ENCODE data around the gene CDH22.

DNA sequence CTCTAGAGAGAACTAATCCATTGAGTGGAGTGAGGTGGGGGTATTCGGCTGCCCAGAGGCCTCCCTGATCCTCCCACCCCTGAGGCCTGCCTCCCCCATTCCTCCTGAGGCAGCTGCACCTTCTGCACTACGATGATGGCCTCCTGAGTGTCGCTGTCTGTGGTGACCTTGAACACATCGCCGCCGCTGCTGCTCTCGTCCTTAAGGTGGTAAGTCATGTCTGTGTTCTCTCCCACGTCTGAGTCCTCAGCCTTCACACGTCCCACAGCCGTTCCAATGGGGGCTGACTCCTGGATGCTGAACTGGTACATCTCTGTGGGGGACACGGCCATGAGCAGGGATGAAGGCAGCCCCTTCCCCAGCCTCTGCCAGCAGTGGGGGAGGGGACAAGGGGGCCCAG, 95.4 kb downstream of the CDH22 start:
- TF ChIP-seq EZH2 (IDR thresholded peaks at IDR 0.05) (no peak), EZH2phosphoT487 (IDR thresholded peaks at IDR 0.05) (no peak)
- TF ChIP-seq, protein P1, sequence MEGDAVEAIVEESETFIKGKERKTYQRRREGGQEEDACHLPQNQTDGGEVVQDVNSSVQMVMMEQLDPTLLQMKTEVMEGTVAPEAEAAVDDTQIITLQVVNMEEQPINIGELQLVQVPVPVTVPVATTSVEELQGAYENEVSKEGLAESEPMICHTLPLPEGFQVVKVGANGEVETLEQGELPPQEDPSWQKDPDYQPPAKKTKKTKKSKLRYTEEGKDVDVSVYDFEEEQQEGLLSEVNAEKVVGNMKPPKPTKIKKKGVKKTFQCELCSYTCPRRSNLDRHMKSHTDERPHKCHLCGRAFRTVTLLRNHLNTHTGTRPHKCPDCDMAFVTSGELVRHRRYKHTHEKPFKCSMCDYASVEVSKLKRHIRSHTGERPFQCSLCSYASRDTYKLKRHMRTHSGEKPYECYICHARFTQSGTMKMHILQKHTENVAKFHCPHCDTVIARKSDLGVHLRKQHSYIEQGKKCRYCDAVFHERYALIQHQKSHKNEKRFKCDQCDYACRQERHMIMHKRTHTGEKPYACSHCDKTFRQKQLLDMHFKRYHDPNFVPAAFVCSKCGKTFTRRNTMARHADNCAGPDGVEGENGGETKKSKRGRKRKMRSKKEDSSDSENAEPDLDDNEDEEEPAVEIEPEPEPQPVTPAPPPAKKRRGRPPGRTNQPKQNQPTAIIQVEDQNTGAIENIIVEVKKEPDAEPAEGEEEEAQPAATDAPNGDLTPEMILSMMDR (IDR thresholded peaks at IDR 0.05), result no peak
